CD4-positive, alpha-beta T cell treated with Interleukin-15 for 4 hours (primary cell): ENCODE results near the gene GNAZ.

Source experiments
- DNase-seq: peaks from one replicate; pipeline ENCODE4 v3.0.0-alpha.2; 2020; ENCODE audit warnings: low spot score

GNAZ gene

GRCh38 chr22:23155143-23155542 lies 84.8 kb downstream of the GNAZ start:
- no peak for DNase-seq

GRCh38 chr22:23155831-23156230 lies 85.5 kb downstream of the GNAZ start:
- no peak for DNase-seq

- no peak for DNase-seq
Observed at GRCh38 chr22:23156286-23156685, 86.0 kb downstream of the GNAZ start.

GRCh38 chr22:23157560-23158515 lies 87.5 kb downstream of the GNAZ start:
- DNase-seq: no peak

- no peak for DNase-seq
Observed at GRCh38 chr22:23158516-23159290, 88.4 kb downstream of the GNAZ start.

GRCh38 chr22:23159291-23159630 lies 88.9 kb downstream of the GNAZ start:
- no peak for DNase-seq

GRCh38 chr22:23161029-23161428 lies 90.7 kb downstream of the GNAZ start:
- no peak for DNase-seq

- DNase-seq: no peak
Observed at GRCh38 chr22:23161574-23161973, 91.3 kb downstream of the GNAZ start.

GRCh38 chr22:23163665-23164064 lies 93.3 kb downstream of the GNAZ start:
- no peak for DNase-seq

GRCh38 chr22:23164091-23164490 lies 93.8 kb downstream of the GNAZ start:
- DNase-seq: no peak

GRCh38 chr22:23166042-23166831 lies 95.9 kb downstream of the GNAZ start:
- no peak for DNase-seq

GRCh38 chr22:23166841-23167616 lies 96.7 kb downstream of the GNAZ start:
- DNase-seq: no peak

GRCh38 chr22:23168391-23169042 lies 98.2 kb downstream of the GNAZ start:
- no peak for DNase-seq

GRCh38 chr22:23169043-23169406 lies 98.7 kb downstream of the GNAZ start:
- no peak for DNase-seq
